H7 (cell line): ENCODE data around the gene ADRA1B. TPM values are rescaled to one million over a fixed set of nuclear protein-coding genes. Genes with fewer than 3 reads are reported as not detected.

Source experiments
- DNase-seq: peaks from one replicate; pipeline ENCODE4 v3.0.0; 2012
- H3K27me3 ChIP-seq: 2 replicates; pipeline ENCODE4 v1.6.0; 2011; ENCODE audit warnings: mild to moderate bottlenecking, low read length; ENCODE audit not compliant: control insufficient read depth, insufficient read depth
- H3K36me3 ChIP-seq: replicated peaks from 2 replicates; pipeline ENCODE4 v1.5.1; 2011; ENCODE audit warnings: low read length; ENCODE audit not compliant: control insufficient read depth, insufficient read depth
- H3K4me3 ChIP-seq: 2 replicates; pipeline ENCODE4 v1.5.1; 2011; ENCODE audit warnings: low read depth, mild to moderate bottlenecking, control low read depth, low read length, moderate library complexity; ENCODE audit not compliant: insufficient read depth
- total RNA-seq: library from RNA; depleted of rRNA; stranded (reverse); fragments of >200 nt; shearing (Covaris generic); gene quantifications from 2 replicates; pipeline ENCODE4 v1.2.3, GENCODE V29; 2014; rRNA removed

ADRA1B gene
- total RNA-seq, 1 experiment from 2014 or later, result 0.14 TPM

DNA sequence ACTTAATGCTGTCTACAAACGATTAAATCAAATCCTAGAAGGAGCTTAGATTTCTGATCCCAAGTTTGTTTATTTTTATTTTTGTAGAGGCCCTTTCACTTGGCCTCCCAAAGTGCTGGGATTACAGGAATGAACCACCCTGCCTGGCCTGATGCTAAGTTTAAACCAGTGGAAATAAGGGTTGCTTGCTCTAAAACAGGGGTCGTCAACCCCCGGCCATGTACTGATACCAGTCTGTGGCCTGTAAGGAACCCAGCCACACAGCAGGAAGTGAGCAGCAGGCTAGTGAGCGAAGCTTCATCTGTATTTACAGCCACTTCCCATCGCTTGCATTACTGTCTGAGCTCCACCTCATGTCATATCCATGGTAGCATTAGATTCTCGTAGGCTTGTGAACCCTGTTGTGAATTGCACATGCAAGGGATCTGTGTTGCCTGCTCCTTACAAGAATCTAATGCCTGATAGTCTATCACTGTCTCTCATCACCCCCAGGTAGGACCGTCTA lies 104.0 kb downstream of the ADRA1B start:
- Histone ChIP-seq H3K36me3 (peaks cover 2% of the 10 kb centered on the region), H3K4me3 (no peak overlapping the region), H3K27me3 (no peaks in the 10 kb centered on the region)
- DNase-seq, result no peak

- no peak for DNase-seq
- Histone ChIP-seq H3K4me3 (no peak overlapping the region), H3K36me3 (peaks cover 2% of the 10 kb centered on the region), H3K27me3 (no peaks in the 10 kb centered on the region)
These were observed 104.7 kb downstream of the ADRA1B start for GRCh38 chr5:160020964-160021363.

DNA sequence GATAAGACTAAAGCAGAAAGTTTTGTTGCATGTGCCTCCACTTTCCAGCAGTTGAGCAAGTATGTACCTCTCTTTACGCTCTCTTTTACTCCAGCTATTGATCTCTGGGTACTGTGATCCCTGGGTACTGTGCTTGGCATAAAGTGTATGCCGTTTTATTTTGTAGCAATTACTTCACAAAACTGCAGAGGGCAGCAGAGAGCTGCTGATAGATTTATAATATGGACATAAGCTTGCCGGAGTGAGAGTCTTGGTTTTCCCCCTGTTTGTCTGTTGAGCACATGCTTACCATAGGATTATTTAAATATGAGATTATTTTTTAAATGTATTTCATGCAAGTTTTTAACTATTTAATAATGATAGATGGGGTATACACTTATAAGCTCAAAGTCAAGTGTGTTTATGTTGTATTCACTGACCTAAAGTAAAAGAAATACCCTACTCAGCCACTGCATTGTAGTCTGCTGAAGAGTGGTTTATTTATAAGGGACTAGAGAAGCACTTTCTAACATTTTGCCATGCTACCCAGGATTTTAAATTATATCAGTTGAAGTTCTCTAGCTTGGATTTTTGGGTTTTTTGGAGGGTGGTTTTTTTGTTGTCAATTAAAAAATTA lies 105.7 kb downstream of the ADRA1B start:
- peak; percentile 58 for DNase-seq
- Histone ChIP-seq H3K4me3 (no peak overlapping the region), H3K36me3 (no peaks in the 10 kb centered on the region; the same call in none of the 2 replicates), H3K27me3 (no peaks in the 10 kb centered on the region)

Other genes starting within 250 kb of the ADRA1B start
- 57.4 and 62.0 TPM in 2 replicates for gene TTC1, start 92.7 kb downstream of the ADRA1B start, total RNA-seq
- 33.7 and 41.2 TPM in 2 replicates for gene PWWP2A, start 203.0 kb downstream of the ADRA1B start, total RNA-seq